ENCODE measurements around the gene CCDC40. TPM values are rescaled to one million over a fixed set of nuclear protein-coding genes. Genes with fewer than 3 reads are reported as not detected.

CCDC40 gene
- total RNA-seq, 1 experiment from 2014 or later: 7.5 TPM

- no peaks in the 10 kb centered on the region for H4K20me1 ChIP-seq (ENCODE audit: low read length)
- intact Hi-C loops (cut with micrococcal nuclease): no loop called here
- POLR2A ChIA-PET (ENCODE audit: unreplicated experiment): interaction anchor here (0.7 kb wide), 1 partner anchor 119 kb away, joined by 3 read pairs; no protein-coding TSS in a partner anchor
Measured at GRCh38 chr17:80091376-80091775, 54.9 kb downstream of the CCDC40 start.

GRCh38 chr17:80092959-80093358, 56.5 kb downstream of the CCDC40 start:
- Histone ChIP-seq H4K20me1 (ENCODE audit: low read length) (no peaks in the 10 kb centered on the region), H3K9ac (ENCODE audit: low read length) (no peak overlapping the region), H3F3A (ENCODE audit: low read length, unreplicated experiment) (no peaks in the 10 kb centered on the region), H3K79me2 (ENCODE audit: low read length) (no peaks in the 10 kb centered on the region), H3K36me3 (ENCODE audit: low read depth, low read length) (no peaks in the 10 kb centered on the region), H3K9me3 (ENCODE audit: low read length) (no peaks in the 10 kb centered on the region), H3K4me1 (ENCODE audit: insufficient read depth, low read length) (no peaks in the 10 kb centered on the region), H3K27ac (ENCODE audit: low read length) (no peak overlapping the region), H3K27me3 (ENCODE audit: low read length) (no peaks in the 10 kb centered on the region), H3K9me2 (replicated peaks; ENCODE audit: low read length) (no peaks in the 10 kb centered on the region), H2AFZ (ENCODE audit: low read length) (no peak overlapping the region), H3K4me2 (ENCODE audit: low read length) (no peak overlapping the region), H3K4me3 (ENCODE audit: low read length) (no peak overlapping the region)
- intact Hi-C loops (cut with micrococcal nuclease): no loop called here
- no peak for ATAC-seq
- CTCF ChIA-PET: interaction anchor here (0.6 kb wide), 2 partner anchors 10 to 409 kb away, joined by 4 read pairs; no protein-coding TSS in a partner anchor
- no peak for DNase-seq
- POLR2A ChIA-PET (ENCODE audit: unreplicated experiment): no interaction called here
- BruUV-seq (replicated peaks): no TSS peak
- TF ChIP-seq EZH2 (IDR thresholded peaks at IDR 0.05; ENCODE audit: low read length, unreplicated experiment) (no peak), CTCF (conservative IDR thresholded peaks at IDR 0.05; ENCODE audit: low read depth, low read length) (no peak), EZH2phosphoT487 (IDR thresholded peaks at IDR 0.05; ENCODE audit: borderline replicate concordance, low read length) (no peak)

More at GRCh38 chr17:80091376-80091775, 54.9 kb downstream of the CCDC40 start:
- TF ChIP-seq CTCF (conservative IDR thresholded peaks at IDR 0.05; ENCODE audit: low read depth, low read length): no peak
- no peak for TF ChIP-seq EZH2phosphoT487 (IDR thresholded peaks at IDR 0.05; ENCODE audit: borderline replicate concordance, low read length)
- no peak for TF ChIP-seq EZH2 (IDR thresholded peaks at IDR 0.05; ENCODE audit: low read length, unreplicated experiment)
- DNase-seq (no peak), ATAC-seq (no peak)
- CTCF ChIA-PET: no interaction called here
- no peaks in the 10 kb centered on the region for H3K27me3 ChIP-seq (ENCODE audit: low read length)
- no peaks in the 10 kb centered on the region for H3F3A ChIP-seq (ENCODE audit: low read length, unreplicated experiment)
- no TSS peak for BruUV-seq (replicated peaks)
- no peaks in the 10 kb centered on the region for H3K79me2 ChIP-seq (ENCODE audit: low read length)
- H3K4me2 ChIP-seq (ENCODE audit: low read length): no peak overlapping the region
- no peak overlapping the region for H3K27ac ChIP-seq (ENCODE audit: low read length)
- H3K4me3 ChIP-seq (ENCODE audit: low read length): no peak overlapping the region
- H3K9me2 ChIP-seq (replicated peaks; ENCODE audit: low read length): no peaks in the 10 kb centered on the region
- no peaks in the 10 kb centered on the region for H3K36me3 ChIP-seq (ENCODE audit: low read depth, low read length)
- no peak overlapping the region for H2AFZ ChIP-seq (ENCODE audit: low read length)
- H3K9me3 ChIP-seq (ENCODE audit: low read length): no peaks in the 10 kb centered on the region
- H3K9ac ChIP-seq (ENCODE audit: low read length): no peak overlapping the region
- no peaks in the 10 kb centered on the region for H3K4me1 ChIP-seq (ENCODE audit: insufficient read depth, low read length)

GRCh38 chr17:80095038-80095843, 58.8 kb downstream of the CCDC40 start:
- DNase-seq (no peak), ATAC-seq (no peak)
- ChIA-PET CTCF (no interaction called here), POLR2A (ENCODE audit: unreplicated experiment) (no interaction called here)
- H3K9ac ChIP-seq (ENCODE audit: low read length): no peak overlapping the region
- H3K27me3 ChIP-seq (ENCODE audit: low read length): no peaks in the 10 kb centered on the region
- no peak overlapping the region for H3K27ac ChIP-seq (ENCODE audit: low read length)
- no peaks in the 10 kb centered on the region for H4K20me1 ChIP-seq (ENCODE audit: low read length)
- no TSS peak for BruUV-seq (replicated peaks)
- H3K9me2 ChIP-seq (replicated peaks; ENCODE audit: low read length): no peaks in the 10 kb centered on the region
- no peaks in the 10 kb centered on the region for H3K79me2 ChIP-seq (ENCODE audit: low read length)
- H3K36me3 ChIP-seq (ENCODE audit: low read depth, low read length): no peaks in the 10 kb centered on the region
- no peak overlapping the region for H3K4me3 ChIP-seq (ENCODE audit: low read length)
- no peaks in the 10 kb centered on the region for H3K4me1 ChIP-seq (ENCODE audit: insufficient read depth, low read length)
- H3F3A ChIP-seq (ENCODE audit: low read length, unreplicated experiment): no peaks in the 10 kb centered on the region
- H3K9me3 ChIP-seq (ENCODE audit: low read length): no peaks in the 10 kb centered on the region
- H3K4me2 ChIP-seq (ENCODE audit: low read length): no peak overlapping the region
- no peak overlapping the region for H2AFZ ChIP-seq (ENCODE audit: low read length)
- TF ChIP-seq EZH2 (IDR thresholded peaks at IDR 0.05; ENCODE audit: low read length, unreplicated experiment) (no peak), EZH2phosphoT487 (IDR thresholded peaks at IDR 0.05; ENCODE audit: borderline replicate concordance, low read length) (no peak), CTCF (conservative IDR thresholded peaks at IDR 0.05; ENCODE audit: low read depth, low read length) (no peak)
- intact Hi-C loops (cut with micrococcal nuclease): no loop called here
